Uterus (tissue), 2 donors: ENCODE data around the gene SHKBP1.

Experiments
- CTCF ChIP-seq, 4 experiments: fragments of 200-600 bp in 2 of 4; fragments of 450-650 bp in 2 of 4; sonication (generic) in 2 of 4; IDR thresholded peaks; one replicate each; pipeline ENCODE4 v1.5.1; 2016 to 2019; ENCODE audit warnings: antibody characterized with exemption in 4 of 4, mild to moderate bottlenecking in 2 of 4, moderate library complexity in 1 of 4
- POLR2A ChIP-seq, 2 donors: fragments of 450-650 bp; IDR thresholded peaks; one replicate each; pipeline ENCODE4 v1.6.1; 2016; ENCODE audit warnings: antibody characterized with exemption in 2 of 2, mild to moderate bottlenecking in 1 of 2, moderate library complexity in 1 of 2

GRCh38 chr19:40632311-40633036 is 55.8 kb downstream of the SHKBP1 start:
- no peak for TF ChIP-seq POLR2A (IDR thresholded peaks at IDR 0.05)
- TF ChIP-seq CTCF (IDR thresholded peaks at IDR 0.05), result no peak
